Fibroblast of villous mesenchyme (primary cell): Measurements from ENCODE around the gene RIT2. TPM values are rescaled to one million over a fixed set of nuclear protein-coding genes. Genes with fewer than 3 reads are reported as not detected.

Source experiments
- DNase-seq: peaks from one replicate; pipeline ENCODE4 v3.0.0-alpha.2; 2010; ENCODE audit warnings: low read depth
- H3K4me3 ChIP-seq: 2 replicates; pipeline ENCODE4 v1.5.1; 2011; ENCODE audit warnings: low read depth, mild to moderate bottlenecking, low read length
- CTCF ChIP-seq: IDR thresholded peaks from 2 replicates; pipeline ENCODE4 v1.5.1; 2012; ENCODE audit warnings: low read depth, mild to moderate bottlenecking, low read length; ENCODE audit not compliant: insufficient read depth
- total RNA-seq: library from RNA; depleted of rRNA; stranded (reverse); fragments of >200 nt; gene quantifications from 2 replicates; pipeline ENCODE4 v1.2.3, GENCODE V29; 2012

The RIT2 gene
- total RNA-seq, 1 donor = not detected

DNA sequence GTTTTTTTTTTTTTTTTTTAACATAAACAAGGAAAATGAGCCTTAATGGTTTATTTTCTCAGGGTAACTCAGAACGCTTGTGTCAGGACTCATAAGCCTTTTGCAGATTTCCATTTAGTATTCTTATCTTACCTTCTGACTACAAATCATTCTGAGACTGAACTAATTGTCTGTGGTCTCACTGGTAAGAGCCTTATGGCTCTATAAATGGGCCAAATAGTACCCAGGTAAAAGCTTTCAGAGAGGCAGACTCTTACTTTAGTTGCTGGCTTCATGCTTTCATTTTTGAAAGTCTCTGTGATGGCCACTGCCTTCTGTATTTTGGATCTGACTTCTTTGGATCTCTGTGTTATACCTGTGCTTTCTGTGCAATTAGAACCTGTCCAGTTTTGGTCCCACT is 403.4 kb downstream of the RIT2 start:
- no peak for DNase-seq
- TF ChIP-seq CTCF = no peak

GRCh38 chr18:42707080-42707479 is 408.4 kb downstream of the RIT2 start:
- H3K4me3 ChIP-seq = no peak overlapping the region
- DNase-seq = no peak
- no peak for TF ChIP-seq CTCF

More for the DNA sequence above, 403.4 kb downstream of the RIT2 start:
- H3K4me3 ChIP-seq = no peak overlapping the region

- no peak overlapping the region for H3K4me3 ChIP-seq
- DNase-seq = no peak
- TF ChIP-seq CTCF = no peak
These were observed 408.9 kb downstream of the RIT2 start for GRCh38 chr18:42706618-42707017.

- no peak for DNase-seq
- H3K4me3 ChIP-seq = no peak overlapping the region
- no peak for TF ChIP-seq CTCF
These were observed 409.4 kb downstream of the RIT2 start for GRCh38 chr18:42706029-42706608.

Other genes starting within 250 kb of the RIT2 start
- gene SYT4, start 161.8 kb upstream of the RIT2 start, total RNA-seq = not detected in 2 replicates